HG03575 (cell line): ENCODE data around the gene PSMC4.

ENCODE experiments used
- ATAC-seq: cut with Tn5 transposase; IDR thresholded peaks from one replicate; pipeline ENCODE4 v1.9.1; 2021; ENCODE audit not compliant: unreplicated experiment, insufficient number of reproducible peaks, low FRiP score; ENCODE audit errors: extremely low read depth

Gene PSMC4

GRCh38 chr19:40025938-40026596, 55.1 kb downstream of the PSMC4 start:
- no peak for ATAC-seq

GRCh38 chr19:40026597-40026970, 55.6 kb downstream of the PSMC4 start:
- no peak for ATAC-seq
